ENCODE measurements around the gene MTERF4.

GRCh38 chr2:241126201-241126611, 24.1 kb upstream of the MTERF4 start:
- TF ChIP-seq EZH2phosphoT487 (IDR thresholded peaks at IDR 0.05) (no peak), CTCF (IDR thresholded peaks at IDR 0.05) (no peak), EZH2 (IDR thresholded peaks at IDR 0.05) (no peak)

Measured in neural progenitor cell (in vitro differentiated cells).